ENCODE results near the gene STK32B. TPM values are rescaled to one million over a fixed set of nuclear protein-coding genes. Genes with fewer than 3 reads are reported as not detected.

Gene STK32B
- total RNA-seq, 1 donor from 2014 or later = not detected

GRCh38 chr4:5143306-5143861, 92.1 kb downstream of the STK32B start:
- no peaks in the 10 kb centered on the region for H3K27me3 Mint-ChIP-seq (ENCODE audit: insufficient read depth)
- intact Hi-C loops (cut with micrococcal nuclease) = no loop called here

DNA sequence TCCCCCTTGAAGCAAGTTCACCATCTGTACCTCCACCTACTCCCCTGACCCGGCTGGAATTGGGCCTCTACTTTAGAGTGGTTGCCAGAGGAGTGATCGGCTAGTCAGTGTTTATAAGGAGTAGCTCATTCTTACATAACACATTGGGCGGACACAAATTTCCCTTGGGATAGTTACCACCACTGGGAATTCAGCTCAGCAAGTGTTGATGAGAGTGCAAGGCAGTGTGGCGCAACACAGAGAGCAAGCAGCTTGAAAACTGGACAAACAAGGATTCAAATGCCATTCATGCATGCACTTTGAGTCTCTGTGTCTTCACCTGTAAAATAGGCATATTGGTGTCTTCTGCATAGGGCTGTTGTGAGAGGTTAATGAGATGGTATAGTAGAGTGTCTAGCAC, 92.7 kb downstream of the STK32B start:
- H3K4me3 Mint-ChIP-seq = no peak overlapping the region
- intact Hi-C loops (cut with micrococcal nuclease) = no loop called here
- no peaks in the 10 kb centered on the region for H3K9me3 Mint-ChIP-seq
- no peaks in the 10 kb centered on the region for H3K27me3 Mint-ChIP-seq (ENCODE audit: insufficient read depth)
- no peaks in the 10 kb centered on the region for H3K36me3 Mint-ChIP-seq (ENCODE audit: low read depth)
- H3K27ac Mint-ChIP-seq = no peak overlapping the region
- DNase-seq (ENCODE audit: low spot score) = no peak
- no peaks in the 10 kb centered on the region for H3K4me1 Mint-ChIP-seq (ENCODE audit: low read depth)

More at GRCh38 chr4:5143306-5143861, 92.1 kb downstream of the STK32B start:
- DNase-seq (ENCODE audit: low spot score) = no peak
- Mint-ChIP-seq H3K4me3 (no peak overlapping the region), H3K9me3 (no peaks in the 10 kb centered on the region), H3K4me1 (ENCODE audit: low read depth) (no peaks in the 10 kb centered on the region), H3K36me3 (ENCODE audit: low read depth) (no peaks in the 10 kb centered on the region), H3K27ac (no peak overlapping the region)

DNA sequence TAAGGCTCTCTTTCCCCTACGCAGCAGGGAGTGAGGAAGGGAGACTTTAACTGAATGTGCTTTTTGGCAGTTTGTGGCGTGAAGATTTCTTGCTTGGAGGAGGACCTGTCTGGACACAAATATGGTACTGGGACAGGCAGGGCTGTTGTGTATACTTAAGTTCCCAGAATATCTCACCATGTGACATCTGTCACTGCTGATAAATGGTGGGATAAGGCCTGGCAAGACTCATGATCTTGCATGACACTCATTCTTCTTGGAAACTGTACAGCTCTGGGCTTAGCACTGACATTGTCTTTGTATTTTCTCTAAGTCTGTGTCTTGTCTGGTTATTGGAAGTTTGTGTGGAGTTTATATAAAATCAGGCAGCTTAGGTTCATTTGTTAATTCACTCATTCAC, 93.1 kb downstream of the STK32B start:
- no peak for DNase-seq (ENCODE audit: low spot score)
- intact Hi-C loops (cut with micrococcal nuclease) = no loop called here
- no peaks in the 10 kb centered on the region for H3K27me3 Mint-ChIP-seq (ENCODE audit: insufficient read depth)
- no peaks in the 10 kb centered on the region for H3K4me1 Mint-ChIP-seq (ENCODE audit: low read depth)
- no peaks in the 10 kb centered on the region for H3K9me3 Mint-ChIP-seq
- H3K4me3 Mint-ChIP-seq = no peak overlapping the region
- H3K27ac Mint-ChIP-seq = no peak overlapping the region
- no peaks in the 10 kb centered on the region for H3K36me3 Mint-ChIP-seq (ENCODE audit: low read depth)

DNA sequence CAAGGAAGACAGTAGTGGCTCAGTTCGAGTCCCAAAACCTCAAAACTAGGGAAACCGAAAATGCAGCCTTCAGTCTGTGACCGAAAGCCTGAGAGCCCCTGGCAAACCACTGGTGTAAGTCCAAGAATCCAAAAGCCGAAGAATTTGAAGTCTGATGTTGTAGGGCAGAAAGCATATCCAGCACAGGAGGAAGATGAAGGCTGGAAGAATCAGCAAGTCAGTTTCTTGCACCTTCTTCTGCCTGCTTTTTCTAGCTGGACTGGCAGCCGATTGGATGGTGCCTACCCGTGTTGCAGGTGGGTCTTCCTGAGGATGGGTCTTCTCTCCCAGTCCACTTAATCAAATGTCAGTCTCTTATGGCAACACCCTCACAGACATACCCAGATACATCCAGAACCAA, 95.0 kb downstream of the STK32B start:
- H3K4me3 Mint-ChIP-seq = no peak overlapping the region
- H3K27ac Mint-ChIP-seq = no peak overlapping the region
- H3K27me3 Mint-ChIP-seq (ENCODE audit: insufficient read depth) = no peaks in the 10 kb centered on the region
- H3K36me3 Mint-ChIP-seq (ENCODE audit: low read depth) = no peaks in the 10 kb centered on the region
- H3K9me3 Mint-ChIP-seq = no peaks in the 10 kb centered on the region
- DNase-seq (ENCODE audit: low spot score) = no peak
- intact Hi-C loops (cut with micrococcal nuclease) = no loop called here
- H3K4me1 Mint-ChIP-seq (ENCODE audit: low read depth) = no peaks in the 10 kb centered on the region

DNA sequence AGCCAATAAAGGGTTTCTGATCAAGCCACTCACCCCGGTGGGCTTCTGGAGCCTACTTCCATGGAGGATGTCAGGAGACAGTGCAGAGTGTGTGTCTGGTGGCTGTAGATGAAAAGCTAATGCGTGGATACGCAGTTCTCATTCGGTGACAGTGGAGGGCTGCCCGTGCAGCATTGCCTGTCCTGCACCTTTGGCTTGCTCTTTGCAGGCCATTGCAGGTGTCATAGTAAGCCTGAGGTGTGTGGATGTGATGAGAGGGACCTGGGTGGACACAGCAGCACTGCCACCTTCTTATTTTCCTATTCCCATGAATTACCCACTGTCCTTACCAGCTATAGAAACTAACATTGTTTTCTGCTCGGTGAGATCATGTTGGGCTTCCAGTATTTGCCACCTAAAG, 101.2 kb downstream of the STK32B start:
- no peaks in the 10 kb centered on the region for H3K36me3 Mint-ChIP-seq (ENCODE audit: low read depth)
- DNase-seq (ENCODE audit: low spot score) = no peak
- intact Hi-C loops (cut with micrococcal nuclease) = no loop called here
- H3K27ac Mint-ChIP-seq = no peak overlapping the region
- peaks cover 1% of the 10 kb centered on the region for H3K27me3 Mint-ChIP-seq (ENCODE audit: insufficient read depth)
- no peak overlapping the region for H3K4me3 Mint-ChIP-seq
- H3K4me1 Mint-ChIP-seq (ENCODE audit: low read depth) = no peaks in the 10 kb centered on the region
- H3K9me3 Mint-ChIP-seq = no peaks in the 10 kb centered on the region

DNA sequence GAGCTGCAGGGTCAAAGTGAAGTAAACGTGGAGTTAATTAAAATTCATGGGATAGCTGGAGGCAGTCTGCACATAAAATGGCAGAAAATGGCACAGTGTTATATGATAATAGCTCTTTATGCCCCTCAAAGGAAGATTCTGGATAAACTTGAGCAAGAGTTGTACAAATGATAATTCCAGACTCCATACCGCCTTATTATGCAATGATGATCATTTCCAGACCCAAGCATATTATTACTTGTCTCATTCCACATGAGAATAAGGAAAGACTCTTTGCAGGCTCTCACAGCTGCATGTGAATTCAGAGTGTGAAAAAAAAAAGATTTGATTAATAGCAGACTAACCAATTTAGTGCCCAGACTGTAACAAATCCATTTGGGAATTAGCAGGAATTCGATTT, 105.4 kb downstream of the STK32B start:
- Mint-ChIP-seq H3K4me3 (no peak overlapping the region), H3K36me3 (ENCODE audit: low read depth) (no peaks in the 10 kb centered on the region), H3K27me3 (ENCODE audit: insufficient read depth) (peaks cover 1% of the 10 kb centered on the region), H3K27ac (no peak overlapping the region), H3K4me1 (ENCODE audit: low read depth) (no peaks in the 10 kb centered on the region), H3K9me3 (no peaks in the 10 kb centered on the region)
- DNase-seq (ENCODE audit: low spot score) = no peak
- intact Hi-C loops (cut with micrococcal nuclease) = no loop called here

DNA sequence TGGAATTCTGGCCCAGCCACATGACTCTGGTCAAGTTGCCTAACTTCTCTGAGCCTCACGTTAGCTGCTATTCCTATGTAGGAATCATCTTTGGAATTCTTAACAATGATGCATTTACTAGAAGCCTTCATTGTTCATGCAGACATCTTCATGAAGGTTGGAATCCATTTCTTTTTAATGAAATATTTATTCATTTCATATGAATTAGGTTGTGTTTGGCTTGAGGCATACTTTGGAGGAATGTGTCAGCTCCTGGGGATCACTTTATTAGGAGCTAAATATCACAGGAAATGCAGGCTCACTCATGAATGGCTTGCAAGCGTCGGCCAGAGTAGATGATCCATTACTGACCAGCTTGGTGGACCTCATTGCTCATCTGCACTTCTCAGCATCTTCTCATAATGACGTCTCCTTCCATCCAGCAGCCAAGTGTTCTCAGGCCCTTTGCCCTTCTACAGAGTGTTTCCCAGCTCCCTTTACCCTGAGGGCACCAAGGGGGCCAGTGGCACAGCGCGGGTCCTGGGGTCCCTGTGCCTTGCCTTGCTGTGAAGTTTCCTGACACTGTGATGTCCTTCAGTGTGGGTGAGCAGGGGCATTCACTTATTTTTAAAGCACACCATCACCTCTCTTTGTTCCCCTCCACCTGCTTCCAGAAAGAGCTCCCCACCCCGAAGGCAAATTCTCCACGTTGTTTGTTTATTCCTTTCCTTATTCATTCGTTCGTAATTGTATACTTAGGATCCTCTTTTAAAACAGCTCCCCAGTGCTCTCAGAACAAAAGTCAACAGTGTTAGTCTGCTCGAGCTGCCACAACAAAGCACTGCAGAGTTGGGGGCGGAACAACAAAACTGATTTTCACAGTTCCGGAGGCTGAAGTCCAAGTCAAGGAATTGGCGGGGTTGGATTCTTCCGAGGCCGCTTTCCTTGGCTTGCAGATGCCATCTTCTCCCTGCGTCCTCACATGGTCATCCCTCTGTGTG, 106.8 kb downstream of the STK32B start:
- Mint-ChIP-seq H3K27me3 (ENCODE audit: insufficient read depth) (peaks cover 1% of the 10 kb centered on the region), H3K4me3 (no peak overlapping the region), H3K27ac (no peak overlapping the region), H3K9me3 (no peaks in the 10 kb centered on the region), H3K36me3 (ENCODE audit: low read depth) (no peaks in the 10 kb centered on the region), H3K4me1 (ENCODE audit: low read depth) (no peaks in the 10 kb centered on the region)
- intact Hi-C loops (cut with micrococcal nuclease) = no loop called here
- no peak for DNase-seq (ENCODE audit: low spot score)

GRCh38 chr4:5158825-5159224, 107.5 kb downstream of the STK32B start:
- intact Hi-C loops (cut with micrococcal nuclease) = no loop called here
- Mint-ChIP-seq H3K36me3 (ENCODE audit: low read depth) (no peaks in the 10 kb centered on the region), H3K4me1 (ENCODE audit: low read depth) (no peaks in the 10 kb centered on the region), H3K4me3 (no peak overlapping the region), H3K27ac (no peak overlapping the region), H3K27me3 (ENCODE audit: insufficient read depth) (peaks cover 1% of the 10 kb centered on the region), H3K9me3 (no peaks in the 10 kb centered on the region)
- DNase-seq (ENCODE audit: low spot score) = no peak

GRCh38 chr4:5160668-5161067, 109.4 kb downstream of the STK32B start:
- intact Hi-C loops (cut with micrococcal nuclease) = no loop called here
- Mint-ChIP-seq H3K4me3 (no peak overlapping the region), H3K27ac (no peak overlapping the region), H3K9me3 (no peaks in the 10 kb centered on the region), H3K4me1 (ENCODE audit: low read depth) (no peaks in the 10 kb centered on the region), H3K36me3 (ENCODE audit: low read depth) (no peaks in the 10 kb centered on the region), H3K27me3 (ENCODE audit: insufficient read depth) (peaks cover 1% of the 10 kb centered on the region)
- no peak for DNase-seq (ENCODE audit: low spot score)

DNA sequence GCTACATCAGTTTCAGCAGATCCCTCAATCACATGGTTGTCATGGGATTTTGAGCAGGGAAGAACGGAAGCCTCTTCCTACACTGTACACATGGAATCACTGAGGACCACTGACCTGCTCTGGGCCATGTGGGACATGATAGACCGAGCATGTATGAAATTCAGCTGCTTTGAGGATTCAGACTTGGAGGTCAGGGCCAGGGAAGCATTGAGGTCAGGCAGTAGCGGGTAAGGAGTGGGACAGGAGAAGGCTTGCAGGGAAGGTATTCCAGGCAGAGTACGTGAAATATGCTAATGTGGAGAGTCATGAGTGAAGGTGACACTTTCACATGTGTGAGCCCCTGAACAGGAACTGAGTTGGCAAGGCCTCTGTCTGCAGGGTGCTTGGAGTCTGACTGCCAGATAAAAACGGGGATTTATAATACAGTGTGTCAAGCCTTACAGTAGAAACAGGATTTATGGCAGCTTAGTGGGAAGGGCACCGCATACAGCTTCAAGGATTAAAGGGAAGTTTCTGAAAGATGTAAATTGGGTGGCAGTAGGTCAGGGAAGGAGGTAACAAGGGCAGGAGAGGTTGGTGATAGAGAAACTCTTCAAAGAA, 111.7 kb downstream of the STK32B start:
- intact Hi-C loops (cut with micrococcal nuclease) = no loop called here
- Mint-ChIP-seq H3K4me3 (no peak overlapping the region), H3K27ac (no peak overlapping the region), H3K27me3 (ENCODE audit: insufficient read depth) (no peaks in the 10 kb centered on the region), H3K4me1 (ENCODE audit: low read depth) (no peaks in the 10 kb centered on the region), H3K36me3 (ENCODE audit: low read depth) (no peaks in the 10 kb centered on the region), H3K9me3 (peaks cover 5% of the 10 kb centered on the region)
- DNase-seq (ENCODE audit: low spot score) = no peak

GRCh38 chr4:5164221-5164912, 113.1 kb downstream of the STK32B start:
- no peaks in the 10 kb centered on the region for H3K27me3 Mint-ChIP-seq (ENCODE audit: insufficient read depth)
- no peaks in the 10 kb centered on the region for H3K36me3 Mint-ChIP-seq (ENCODE audit: low read depth)
- H3K4me3 Mint-ChIP-seq = no peak overlapping the region
- no peak overlapping the region for H3K27ac Mint-ChIP-seq
- H3K9me3 Mint-ChIP-seq = peaks cover 5% of the 10 kb centered on the region
- no peak for DNase-seq (ENCODE audit: low spot score)
- intact Hi-C loops (cut with micrococcal nuclease) = no loop called here
- H3K4me1 Mint-ChIP-seq (ENCODE audit: low read depth) = no peaks in the 10 kb centered on the region

- no peak overlapping the region for H3K27ac Mint-ChIP-seq
- intact Hi-C loops (cut with micrococcal nuclease) = no loop called here
- no peaks in the 10 kb centered on the region for H3K36me3 Mint-ChIP-seq (ENCODE audit: low read depth)
- peaks cover 5% of the 10 kb centered on the region for H3K9me3 Mint-ChIP-seq
- no peaks in the 10 kb centered on the region for H3K4me1 Mint-ChIP-seq (ENCODE audit: low read depth)
- no peaks in the 10 kb centered on the region for H3K27me3 Mint-ChIP-seq (ENCODE audit: insufficient read depth)
- no peak for DNase-seq (ENCODE audit: low spot score)
- no peak overlapping the region for H3K4me3 Mint-ChIP-seq
These were observed 114.4 kb downstream of the STK32B start for GRCh38 chr4:5165420-5166369.
